Lung microvascular endothelial cell (primary cell): ENCODE results near the gene SHROOM3. TPM values are rescaled to one million over a fixed set of nuclear protein-coding genes. Genes with fewer than 3 reads are reported as not detected.
"Not testable (repeated sequence)": the region's sequence is repeated elsewhere in the genome, so short reads cannot be mapped to it uniquely, and the experiment has no call there.

Experiments used
- DNase-seq, 2 donors: peaks; one replicate each; pipeline versions ENCODE4 v3.0.0 to v3.0.0-alpha.2; 2010; ENCODE audit warnings: low read depth in 2 of 2
- total RNA-seq: library from RNA; depleted of rRNA; stranded (reverse); fragments of >200 nt; gene quantifications from 2 replicates; pipeline ENCODE4 v1.2.1, GENCODE V29; 2014

The SHROOM3 gene
- total RNA-seq, 1 donor from 2014 or later, result under 0.01 TPM

DNA sequence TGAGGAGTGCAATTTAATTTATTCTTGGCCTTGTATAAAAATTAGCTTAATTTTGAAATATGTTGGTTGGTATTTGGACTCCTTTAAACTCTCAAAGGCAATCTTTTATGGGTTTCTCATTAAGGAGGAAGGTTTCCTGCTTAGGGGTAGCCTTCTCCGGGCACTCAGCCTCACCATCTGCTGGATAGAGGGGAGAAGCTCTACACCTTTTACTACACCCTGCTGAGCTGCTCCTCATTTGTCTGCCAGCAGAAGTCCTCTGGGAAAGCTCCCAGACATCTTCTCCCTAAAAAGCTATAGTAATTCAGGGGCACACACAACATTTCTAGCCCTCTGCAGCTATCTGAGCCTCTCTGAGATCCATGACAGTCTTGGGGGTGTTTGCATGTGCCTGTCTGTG lies 283.8 kb downstream of the SHROOM3 start:
- no peak for DNase-seq

DNA sequence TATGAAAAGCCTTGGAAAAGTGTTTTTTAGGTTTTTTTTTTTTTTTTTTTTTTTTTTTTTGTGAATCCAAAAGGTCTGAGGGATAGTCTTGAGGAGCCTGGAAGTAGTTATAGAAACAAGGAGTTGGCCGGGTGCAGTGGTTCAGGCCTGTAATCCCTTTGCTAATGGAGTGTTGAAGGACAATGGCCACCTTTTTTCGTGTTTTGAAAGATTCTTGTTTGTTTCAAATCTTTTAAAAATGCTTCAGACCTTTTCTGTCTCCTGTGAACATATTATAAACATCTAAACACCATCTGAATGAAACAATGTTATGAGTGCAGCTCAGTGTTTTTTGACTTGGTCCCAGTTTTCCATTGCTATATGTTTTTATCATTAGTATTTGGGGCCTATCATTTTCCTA lies 285.1 kb downstream of the SHROOM3 start:
- DNase-seq, result no peak

DNA sequence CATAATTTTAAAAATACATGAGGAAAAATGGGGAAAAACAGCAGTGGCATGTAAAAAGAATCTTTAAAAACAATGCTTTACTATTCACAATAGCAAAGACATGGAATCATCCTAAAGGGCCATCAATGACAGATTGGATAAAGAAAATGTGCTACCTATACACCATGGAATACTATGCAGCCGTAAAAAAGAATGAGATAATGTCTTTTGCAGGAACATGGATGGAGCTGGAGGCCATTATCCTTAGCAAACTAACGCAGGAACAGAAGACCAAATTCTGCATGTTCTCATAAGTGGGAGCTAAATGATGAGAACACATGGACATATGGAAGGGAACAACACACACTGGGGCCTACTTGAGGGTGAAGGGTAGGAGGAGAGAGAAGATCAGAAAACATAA lies 287.1 kb downstream of the SHROOM3 start:
- not testable (repeated sequence) for DNase-seq

DNA sequence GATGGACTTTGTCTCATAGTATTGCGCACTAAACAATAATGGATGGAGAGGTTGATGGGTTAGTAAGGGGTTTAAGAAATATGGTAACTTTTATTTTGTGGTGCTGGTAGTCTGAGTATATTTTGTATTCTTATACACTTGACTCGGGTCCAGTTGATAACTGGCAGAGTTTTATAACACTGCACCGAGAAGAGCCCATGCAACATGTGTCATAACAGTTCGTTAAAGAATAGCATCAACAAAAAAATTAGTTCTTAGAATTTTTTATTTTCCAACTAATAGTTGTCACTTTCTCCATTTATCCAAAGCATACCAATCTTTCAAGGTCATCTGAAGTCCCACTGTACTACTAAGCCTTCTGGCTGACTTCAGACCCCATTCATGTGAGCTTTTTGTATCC lies 287.8 kb downstream of the SHROOM3 start:
- no peak for DNase-seq

DNA sequence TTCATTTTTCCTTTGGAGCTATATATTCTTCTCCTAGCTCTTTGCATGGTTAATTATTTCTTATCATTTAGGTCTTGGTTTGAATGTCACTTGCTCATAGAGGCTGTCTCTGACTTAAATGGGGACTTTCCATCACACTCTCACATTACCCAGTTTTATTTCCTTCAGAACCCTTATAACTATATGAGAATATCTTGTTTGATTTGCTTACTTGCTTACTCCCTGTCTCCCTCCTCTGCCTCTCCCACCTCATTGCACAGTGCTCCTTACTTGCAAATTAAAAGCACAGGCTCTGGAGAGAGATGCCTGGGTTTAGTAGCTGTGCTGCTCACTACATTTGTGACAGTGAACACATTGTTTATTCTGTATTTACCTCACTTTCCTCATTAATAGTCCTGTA lies 288.3 kb downstream of the SHROOM3 start:
- no peak for DNase-seq

DNA sequence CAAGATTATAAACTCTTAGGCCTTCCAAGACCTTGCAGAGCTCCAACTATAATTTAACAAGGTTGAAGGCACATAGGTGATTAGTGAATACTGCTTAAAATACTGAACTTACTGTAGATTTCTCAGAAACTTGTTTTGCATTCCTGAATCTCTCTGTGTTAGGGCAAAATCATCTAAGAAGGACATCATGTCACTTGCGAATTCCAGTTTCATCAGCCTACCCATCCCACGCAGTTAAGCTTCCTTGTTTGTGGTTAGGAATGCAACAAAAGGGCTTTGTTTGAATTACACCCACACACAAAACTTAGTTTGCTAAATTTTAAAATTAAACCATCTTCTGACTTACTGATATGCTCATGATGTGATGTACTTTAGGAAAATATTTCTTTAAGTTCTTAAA lies 288.9 kb downstream of the SHROOM3 start:
- DNase-seq, result no peak

DNA sequence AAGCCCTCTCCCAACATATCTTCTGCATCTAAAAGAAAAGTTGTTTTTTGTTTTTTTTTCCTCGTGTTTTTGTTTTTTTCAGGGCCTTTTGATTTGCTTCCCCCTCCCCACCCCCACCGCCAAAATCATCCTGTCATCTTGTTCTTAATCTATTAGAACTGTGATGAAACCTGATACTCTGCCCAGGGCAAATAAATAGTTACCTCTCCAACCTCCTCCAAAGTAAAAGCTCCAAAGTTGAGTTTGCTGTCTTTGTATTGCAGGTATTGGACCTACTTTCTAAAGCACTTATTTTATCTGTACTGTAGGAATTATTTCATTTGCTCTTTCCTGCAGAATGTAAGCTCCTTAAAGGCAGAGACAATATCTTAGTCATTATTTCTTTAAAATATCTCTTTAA lies 290.0 kb downstream of the SHROOM3 start:
- DNase-seq, result no peak

DNA sequence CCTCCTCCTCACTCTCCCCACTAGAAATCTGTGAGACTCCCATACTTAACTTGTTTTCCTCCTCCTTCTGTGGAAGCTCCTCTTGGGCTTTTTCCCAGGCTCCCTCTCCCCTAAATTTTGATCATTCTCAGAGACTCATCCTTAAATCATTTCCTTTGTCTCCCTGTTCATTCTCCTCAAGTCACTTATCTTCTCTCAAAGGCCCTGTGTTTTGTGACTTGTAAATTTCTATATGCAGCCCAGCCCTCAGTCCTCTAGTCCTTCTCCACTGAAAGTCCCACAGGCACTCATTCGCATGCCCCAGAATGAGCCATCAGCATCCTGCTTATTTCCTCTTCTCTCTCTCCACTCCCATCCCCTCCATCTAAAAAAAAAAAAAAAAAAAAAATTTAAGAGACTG lies 291.1 kb downstream of the SHROOM3 start:
- DNase-seq, result no peak

DNA sequence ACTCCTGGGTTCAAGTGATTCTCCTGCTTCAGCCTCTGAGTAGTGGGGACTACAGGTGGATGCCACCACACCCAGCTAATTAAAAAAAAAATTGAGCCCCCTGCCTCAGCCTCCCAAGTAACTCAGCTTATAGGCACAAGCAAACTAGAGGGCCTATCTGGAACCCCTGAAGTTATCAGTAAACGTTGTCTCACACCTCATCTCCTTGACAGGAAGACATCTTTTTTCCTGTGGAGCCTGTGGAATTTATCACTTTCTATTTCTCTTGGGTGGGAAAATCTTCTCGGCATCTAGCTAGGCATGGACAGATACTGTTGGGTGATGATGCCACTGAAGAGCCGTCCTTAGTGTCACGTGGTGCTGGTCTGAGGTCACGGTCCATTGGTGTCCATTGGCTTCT lies 291.6 kb downstream of the SHROOM3 start:
- no peak for DNase-seq

DNA sequence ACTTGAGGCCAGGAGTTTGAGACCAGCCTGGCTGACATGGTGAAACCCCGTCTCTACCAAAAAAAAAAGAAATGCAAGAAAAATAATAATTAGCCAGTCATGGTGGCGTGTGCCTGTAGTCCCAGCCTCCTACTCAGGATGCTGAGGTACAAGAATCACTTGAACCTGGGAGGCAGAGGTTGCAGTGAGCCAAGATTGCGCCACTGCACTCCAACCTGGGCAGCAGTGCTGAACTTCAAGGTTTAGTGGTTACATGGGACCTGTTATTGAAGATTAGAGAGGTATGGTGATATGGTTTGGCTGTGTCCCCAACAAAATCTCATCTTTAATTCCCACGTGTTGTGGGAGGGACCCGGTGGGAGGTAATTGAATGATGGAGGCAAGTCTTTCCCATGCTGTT lies 292.9 kb downstream of the SHROOM3 start:
- DNase-seq, result not testable (repeated sequence)

DNA sequence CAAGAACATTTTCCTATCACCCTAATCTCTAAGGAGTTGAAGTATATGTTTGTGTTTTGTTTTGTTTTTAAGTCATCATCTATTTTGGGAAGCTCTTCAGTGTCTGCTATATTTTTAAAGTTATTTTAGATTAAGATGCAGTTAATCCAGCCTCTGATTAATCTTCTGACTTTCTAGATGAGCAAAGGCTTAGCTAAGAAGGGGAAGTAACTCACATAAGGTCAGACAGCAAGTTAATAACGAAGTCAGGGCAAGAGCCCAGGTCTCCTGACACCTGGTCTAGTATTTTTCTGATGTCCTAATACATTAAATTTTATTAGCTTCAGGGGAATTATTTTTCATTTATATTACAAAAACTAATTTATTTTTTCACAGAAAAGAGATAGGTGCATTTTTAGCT lies 294.4 kb downstream of the SHROOM3 start:
- no peak for DNase-seq

DNA sequence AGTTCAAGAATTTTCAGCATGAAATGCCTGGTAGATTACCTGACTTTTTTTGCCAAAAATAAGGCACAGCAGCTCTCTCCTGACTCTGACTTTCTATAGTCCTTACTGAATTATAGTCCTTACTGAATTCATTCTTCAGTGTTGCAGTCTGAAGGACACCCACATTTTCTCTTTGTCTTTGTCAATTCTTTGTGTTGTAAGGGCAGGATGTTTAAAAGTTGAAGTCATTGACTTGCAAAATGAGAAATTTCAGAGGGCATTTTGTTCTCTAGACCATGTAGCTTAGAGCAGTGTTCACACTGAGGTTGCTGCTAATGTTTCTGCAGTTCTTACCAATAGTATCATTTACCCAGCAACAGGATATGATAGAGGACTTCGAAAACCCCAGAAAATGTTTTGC lies 295.0 kb downstream of the SHROOM3 start:
- DNase-seq, result no peak

DNA sequence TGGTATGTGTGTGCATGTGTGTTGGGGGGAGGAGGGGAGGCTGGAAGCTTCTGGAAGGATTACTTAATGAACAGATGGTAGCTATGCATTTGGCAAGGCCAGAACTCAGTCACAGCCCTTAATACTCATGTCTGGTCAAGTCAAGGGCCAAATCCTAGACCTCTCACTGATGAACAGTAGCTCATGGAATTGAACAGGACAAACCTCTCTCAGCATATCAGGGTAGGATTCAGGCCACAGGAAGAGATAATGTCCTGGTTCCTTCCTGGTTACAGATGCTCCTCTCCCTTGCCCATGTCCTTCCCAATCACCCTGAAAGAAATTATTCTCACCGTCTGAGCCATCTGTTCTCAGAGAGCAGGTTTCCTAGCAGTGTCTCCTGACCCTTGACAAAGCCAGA lies 297.2 kb downstream of the SHROOM3 start:
- DNase-seq, result no peak

DNA sequence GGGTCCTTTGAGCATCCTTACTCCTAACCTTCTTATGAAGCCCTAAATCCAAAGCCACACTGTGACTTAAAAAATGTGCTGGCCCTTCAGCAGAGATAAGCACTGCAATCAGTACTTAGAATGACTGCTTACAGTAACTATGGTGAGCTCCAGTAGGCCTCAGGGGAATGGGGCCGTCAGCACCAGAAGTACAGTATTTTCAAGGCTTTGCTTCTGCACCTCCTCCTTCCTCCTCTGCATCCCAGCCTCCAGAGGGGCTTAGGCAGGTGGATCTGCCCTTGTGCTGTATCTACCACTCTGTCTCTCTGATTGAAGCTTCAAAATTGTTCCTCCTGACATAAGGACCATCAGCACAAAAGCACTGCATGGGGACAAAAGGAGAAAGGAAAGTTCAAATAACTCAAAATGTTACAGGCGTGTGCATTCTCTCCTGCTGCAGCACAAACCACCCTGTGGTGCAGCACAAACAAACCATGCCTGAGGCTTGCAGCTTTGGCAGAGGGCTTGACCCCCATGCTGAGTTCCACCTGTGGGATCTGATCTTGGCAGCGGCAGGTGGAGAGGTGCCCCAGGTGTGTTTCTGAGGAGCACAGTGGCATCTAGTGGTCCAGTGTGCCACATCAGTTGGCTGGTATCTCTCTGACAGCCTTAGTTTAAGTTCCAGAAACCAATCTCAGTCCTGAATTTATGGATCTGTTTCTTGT lies 298.2 kb downstream of the SHROOM3 start:
- peak in 1 of 2 donors; percentile 6 for DNase-seq

DNA sequence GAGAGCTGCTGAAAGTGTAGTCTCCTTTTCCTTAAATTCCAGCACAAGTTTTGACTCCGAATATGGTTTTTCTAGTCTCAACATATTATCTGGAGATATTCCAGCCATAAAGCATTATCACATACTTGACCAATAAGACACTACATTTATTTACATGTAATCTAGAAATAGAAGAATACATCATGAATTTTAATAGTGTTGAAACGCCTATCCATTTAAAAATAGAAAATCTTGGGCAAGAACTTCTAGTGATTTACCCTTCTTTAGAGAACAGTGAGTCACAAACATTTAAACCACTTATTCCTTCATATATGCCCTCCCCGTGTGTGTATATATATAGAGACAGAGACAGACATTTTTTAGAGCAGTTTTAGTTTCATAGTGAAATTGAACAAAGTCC lies 301.4 kb downstream of the SHROOM3 start:
- DNase-seq, result no peak

DNA sequence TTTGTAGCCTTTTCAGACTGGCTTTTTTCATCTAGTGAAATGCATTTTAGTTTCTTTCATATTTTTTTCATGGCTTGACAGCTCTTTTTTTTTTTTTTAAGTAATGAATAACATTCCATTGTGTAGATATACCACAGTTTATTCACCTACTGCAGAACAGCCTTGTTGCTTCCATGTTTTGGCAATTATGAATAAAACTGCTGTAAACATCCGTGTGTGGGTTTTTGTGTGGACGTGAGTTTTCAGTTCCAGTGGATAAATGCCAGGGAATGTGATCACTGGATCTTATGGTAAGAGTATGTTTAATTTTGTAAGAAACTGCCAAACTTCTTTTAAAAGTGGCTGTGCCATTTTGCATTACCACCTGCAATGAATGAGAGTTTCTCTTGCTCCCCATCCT lies 302.2 kb downstream of the SHROOM3 start:
- no peak for DNase-seq

DNA sequence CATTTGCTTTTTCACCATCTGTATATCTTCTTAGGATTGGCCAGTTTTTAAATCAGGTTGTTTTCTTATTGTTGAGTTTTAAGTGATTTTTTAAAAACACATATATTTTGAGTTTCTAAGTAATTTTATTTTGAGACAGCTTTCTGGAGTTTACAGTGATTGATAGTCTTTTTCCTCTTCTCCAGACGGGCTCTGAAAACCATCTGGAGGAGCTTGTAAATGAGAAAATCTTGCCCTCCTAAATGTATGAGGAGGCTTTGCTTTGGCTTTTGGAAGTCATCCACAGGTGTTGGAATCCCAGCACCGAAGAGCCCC lies 302.7 kb downstream of the SHROOM3 start:
- peak in 1 of 2 donors; percentile 19 for DNase-seq

DNA sequence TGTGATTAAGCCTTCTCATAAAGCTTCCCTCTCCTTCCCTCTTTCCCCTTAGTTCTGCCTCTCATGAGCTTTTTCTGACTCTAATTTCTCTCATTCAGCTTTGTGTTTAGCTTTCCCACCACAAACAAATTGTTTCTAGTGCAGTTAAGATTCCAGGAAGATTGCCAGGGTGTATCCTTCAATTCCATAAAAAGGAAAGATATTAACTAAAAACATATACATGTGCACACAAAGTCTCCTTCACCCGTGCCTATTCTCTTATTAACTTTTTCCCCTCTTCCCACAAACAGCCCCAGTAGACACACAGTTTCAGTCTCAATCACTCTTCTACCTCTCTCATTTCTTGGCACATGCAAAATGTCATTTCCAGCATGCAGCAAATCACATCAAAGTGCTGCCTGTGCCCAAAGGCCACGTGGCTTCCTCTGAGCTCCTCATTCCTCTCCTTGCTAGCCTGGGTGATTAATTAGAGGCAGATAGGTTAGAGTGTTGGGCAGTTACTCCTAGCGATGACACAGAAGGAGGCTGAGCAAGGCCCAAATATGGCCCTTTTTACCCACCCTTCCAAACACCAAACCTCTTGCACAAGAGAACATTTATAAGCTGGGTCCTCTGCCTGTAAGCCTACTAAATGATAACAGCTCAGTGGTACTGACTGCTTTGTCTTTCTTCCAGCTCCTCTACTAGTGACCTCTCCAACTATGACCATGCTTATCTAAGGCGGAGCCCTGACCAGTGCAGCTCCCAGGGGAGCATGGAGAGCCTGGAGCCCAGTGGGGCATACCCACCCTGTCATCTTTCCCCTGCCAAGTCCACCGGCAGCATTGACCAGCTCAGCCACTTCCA lies 303.3 kb downstream of the SHROOM3 start:
- peak in 1 of 2 donors; percentile 28 for DNase-seq

DNA sequence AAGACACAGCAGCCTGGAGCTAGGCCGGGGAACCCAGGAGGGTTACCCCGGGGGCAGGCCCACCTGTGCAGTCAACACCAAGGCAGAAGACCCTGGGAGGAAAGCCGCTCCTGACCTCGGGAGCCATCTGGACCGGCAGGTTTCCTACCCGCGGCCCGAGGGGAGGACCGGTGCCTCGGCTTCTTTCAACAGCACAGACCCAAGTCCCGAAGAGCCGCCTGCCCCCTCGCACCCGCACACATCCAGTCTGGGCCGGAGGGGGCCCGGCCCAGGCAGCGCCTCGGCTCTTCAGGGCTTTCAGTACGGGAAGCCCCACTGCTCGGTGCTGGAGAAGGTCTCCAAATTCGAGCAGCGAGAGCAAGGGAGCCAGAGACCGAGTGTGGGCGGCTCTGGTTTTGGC lies 305.2 kb downstream of the SHROOM3 start:
- DNase-seq, result no peak

DNA sequence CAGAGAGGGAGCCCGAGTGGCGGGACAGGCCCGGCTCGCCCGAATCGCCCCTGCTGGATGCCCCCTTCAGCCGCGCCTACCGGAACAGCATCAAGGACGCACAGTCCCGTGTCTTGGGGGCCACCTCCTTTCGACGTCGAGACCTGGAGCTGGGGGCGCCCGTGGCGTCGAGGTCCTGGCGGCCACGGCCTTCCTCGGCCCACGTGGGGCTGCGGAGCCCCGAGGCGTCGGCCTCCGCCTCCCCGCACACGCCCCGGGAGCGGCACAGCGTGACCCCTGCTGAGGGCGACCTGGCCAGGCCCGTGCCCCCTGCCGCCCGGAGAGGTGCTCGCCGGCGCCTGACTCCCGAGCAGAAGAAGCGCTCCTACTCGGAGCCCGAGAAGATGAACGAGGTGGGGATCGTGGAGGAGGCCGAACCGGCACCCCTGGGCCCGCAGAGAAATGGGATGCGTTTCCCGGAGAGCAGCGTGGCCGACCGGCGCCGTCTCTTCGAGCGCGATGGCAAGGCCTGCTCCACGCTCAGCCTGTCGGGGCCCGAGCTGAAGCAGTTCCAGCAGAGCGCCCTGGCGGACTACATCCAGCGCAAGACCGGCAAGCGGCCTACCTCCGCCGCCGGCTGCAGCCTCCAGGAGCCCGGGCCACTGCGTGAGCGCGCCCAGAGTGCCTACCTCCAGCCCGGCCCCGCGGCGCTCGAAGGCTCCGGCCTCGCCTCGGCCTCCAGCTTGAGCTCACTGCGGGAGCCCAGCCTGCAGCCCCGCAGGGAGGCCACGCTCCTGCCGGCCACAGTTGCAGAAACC lies 306.0 kb downstream of the SHROOM3 start:
- DNase-seq, result no peak

DNA sequence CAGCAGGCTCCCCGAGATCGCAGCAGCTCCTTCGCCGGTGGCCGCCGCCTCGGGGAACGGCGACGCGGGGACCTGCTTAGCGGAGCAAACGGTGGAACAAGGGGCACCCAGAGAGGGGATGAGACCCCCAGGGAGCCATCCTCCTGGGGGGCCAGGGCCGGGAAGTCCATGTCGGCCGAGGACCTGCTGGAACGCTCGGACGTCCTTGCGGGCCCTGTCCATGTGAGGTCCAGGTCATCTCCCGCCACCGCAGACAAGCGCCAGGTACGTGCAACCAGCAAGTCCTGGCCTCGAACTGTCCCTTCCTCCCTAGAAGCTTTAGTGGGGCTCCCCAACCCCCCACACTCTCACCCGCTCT lies 306.6 kb downstream of the SHROOM3 start:
- no peak for DNase-seq

DNA sequence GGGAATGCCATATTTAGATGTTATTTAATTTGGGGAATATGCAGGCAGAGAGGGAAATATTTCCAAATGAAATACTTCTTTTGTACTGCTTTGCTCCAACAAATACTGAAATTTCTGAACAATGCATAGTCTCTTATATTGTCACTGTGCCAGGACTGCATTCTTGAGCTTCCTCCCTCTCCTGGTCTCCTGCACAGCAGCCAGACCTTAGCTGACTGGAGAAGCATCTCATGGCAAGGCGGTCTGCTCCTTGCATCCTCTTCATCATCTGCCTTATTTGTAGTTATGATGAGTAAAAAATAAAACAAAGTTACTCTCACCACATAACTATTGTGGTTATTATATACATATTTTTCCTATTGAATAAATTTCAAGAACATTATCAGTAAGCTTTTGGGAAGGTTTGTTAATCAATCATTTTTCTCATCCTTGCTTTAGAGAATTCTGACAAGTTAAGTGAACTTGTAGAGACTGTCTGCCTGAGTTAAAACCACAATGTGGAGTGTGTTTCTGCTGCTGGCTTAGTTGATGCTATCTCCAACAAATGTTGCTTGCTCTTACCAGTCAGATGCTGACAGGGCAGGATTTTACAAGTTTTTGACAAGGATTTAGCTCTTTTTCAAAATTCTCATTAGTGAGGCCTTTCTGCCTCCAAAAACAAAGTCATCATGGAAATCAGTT lies 309.4 kb downstream of the SHROOM3 start:
- DNase-seq, result peak; percentile 21 to 76
